ENCODE data around the gene ETF1. TPM values are rescaled to one million over a fixed set of nuclear protein-coding genes. Genes with fewer than 3 reads are reported as not detected.
A peak's percentile ranks its signal among the peaks of the same experiment; 100 is the strongest.

ETF1 gene
- total RNA-seq, 2 experiments from 2014 or later, result 131 to 132 TPM

DNA sequence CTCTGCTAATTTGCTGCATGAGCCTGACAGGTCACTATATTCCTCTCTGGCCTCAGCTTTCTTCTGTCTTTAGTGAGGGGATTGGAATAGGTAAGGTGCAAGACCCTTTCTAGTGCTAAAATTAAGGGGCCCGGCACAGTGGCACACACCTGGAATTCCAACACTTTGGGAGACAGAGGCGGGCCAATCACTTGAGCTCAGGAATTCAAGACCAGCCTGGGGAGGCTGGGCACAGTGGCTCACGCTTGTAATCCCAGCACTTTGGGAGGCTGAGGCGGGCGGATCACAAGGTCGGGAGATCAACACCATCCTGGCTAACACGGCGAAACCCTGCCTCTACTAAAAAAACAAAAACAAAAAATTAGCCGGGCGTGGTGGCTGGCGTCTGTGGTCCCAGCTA is 40.5 kb downstream of the ETF1 start:
- H3K4me1 Mint-ChIP-seq (ENCODE audit: low read depth), result no peaks in the 10 kb centered on the region
- H3K36me3 Mint-ChIP-seq, result peaks cover 2% of the 10 kb centered on the region
- no peaks in the 10 kb centered on the region for H3K27me3 Mint-ChIP-seq
- intact Hi-C loops (cut with micrococcal nuclease), result no loop called here
- CTCF ChIA-PET, result interaction anchor here (0.7 to 4.6 kb wide), 9 partner anchors 9 to 323 kb away, joined by 3 to 71 read pairs (median 5); partner anchors contain the start of genes EGR1 and KIF20A
- no peak overlapping the region for H3K27ac Mint-ChIP-seq
- no peak for DNase-seq
- POLR2A ChIA-PET, result interaction anchor here (0.6 to 0.9 kb wide), 2 partner anchors 27 to 37 kb away, joined by 3 to 4 read pairs; partner anchors contain the start of gene EGR1
- no peaks in the 10 kb centered on the region for H3K9me3 Mint-ChIP-seq
- no peak overlapping the region for H3K4me3 Mint-ChIP-seq

DNA sequence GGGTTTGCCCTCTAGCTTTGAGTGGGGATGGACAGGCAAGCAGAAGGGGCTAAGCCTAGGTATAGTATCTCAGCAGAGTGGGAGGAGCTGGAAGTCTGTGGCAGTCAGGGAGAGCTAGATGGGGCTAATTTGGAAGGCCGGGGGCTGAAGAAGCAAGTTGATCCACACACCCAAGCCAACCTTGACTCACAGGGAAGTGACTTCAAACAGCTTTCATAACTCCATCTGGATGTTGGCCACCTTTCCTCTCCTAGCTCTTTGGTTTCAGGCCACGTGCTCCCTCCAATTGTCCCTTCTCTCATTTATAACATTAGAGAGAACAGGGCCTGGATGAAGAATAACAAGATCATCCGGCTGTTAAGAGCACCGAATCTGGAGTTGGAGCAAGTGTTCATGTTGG is 40.9 kb downstream of the ETF1 start:
- Mint-ChIP-seq H3K27ac (no peak overlapping the region), H3K4me3 (no peak overlapping the region), H3K27me3 (no peaks in the 10 kb centered on the region), H3K36me3 (no peaks in the 10 kb centered on the region), H3K4me1 (ENCODE audit: low read depth) (no peaks in the 10 kb centered on the region), H3K9me3 (no peaks in the 10 kb centered on the region)
- DNase-seq, result no peak
- ChIA-PET CTCF (interaction anchor here (0.8 to 4.6 kb wide), 4 partner anchors 8 to 52 kb away, joined by 3 to 71 read pairs (median 20); partner anchors contain the start of gene EGR1), POLR2A (interaction anchor here (0.9 kb wide), 1 partner anchor 37 kb away, joined by 4 read pairs; the partner anchor contains the start of gene EGR1)
- intact Hi-C loops (cut with micrococcal nuclease), result no loop called here

DNA sequence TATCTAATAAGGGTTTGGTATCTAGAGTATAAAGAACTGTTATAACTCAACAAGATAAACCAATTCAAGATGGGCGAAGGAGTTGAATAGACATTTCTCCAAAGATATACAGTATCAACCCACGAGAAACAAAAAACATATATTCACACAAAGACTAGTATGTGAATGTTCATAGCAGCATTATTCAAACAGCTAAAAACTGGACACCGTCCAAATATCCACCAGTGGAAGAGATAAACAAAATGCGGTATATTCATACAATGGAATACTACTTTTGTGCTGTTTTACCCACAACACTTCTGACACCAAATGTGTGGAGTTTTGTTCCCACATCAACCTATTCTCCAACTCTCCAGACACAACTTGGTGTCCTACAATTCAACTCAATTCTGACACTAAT is 44.7 kb downstream of the ETF1 start:
- Mint-ChIP-seq H3K4me3 (no peak overlapping the region), H3K9me3 (no peaks in the 10 kb centered on the region), H3K4me1 (ENCODE audit: low read depth) (no peaks in the 10 kb centered on the region), H3K27ac (no peak overlapping the region), H3K27me3 (peaks cover 3% of the 10 kb centered on the region), H3K36me3 (no peaks in the 10 kb centered on the region)
- CTCF ChIA-PET, result interaction anchor here (1.1 to 3.7 kb wide), 2 partner anchors 29 to 49 kb away, joined by 4 to 20 read pairs; no protein-coding TSS in a partner anchor
- intact Hi-C loops (cut with micrococcal nuclease), result no loop called here
- POLR2A ChIA-PET, result interaction anchor here (0.9 kb wide), 1 partner anchor 33 kb away, joined by 3 read pairs; the partner anchor contains the start of gene EGR1
- no peak for DNase-seq

DNA sequence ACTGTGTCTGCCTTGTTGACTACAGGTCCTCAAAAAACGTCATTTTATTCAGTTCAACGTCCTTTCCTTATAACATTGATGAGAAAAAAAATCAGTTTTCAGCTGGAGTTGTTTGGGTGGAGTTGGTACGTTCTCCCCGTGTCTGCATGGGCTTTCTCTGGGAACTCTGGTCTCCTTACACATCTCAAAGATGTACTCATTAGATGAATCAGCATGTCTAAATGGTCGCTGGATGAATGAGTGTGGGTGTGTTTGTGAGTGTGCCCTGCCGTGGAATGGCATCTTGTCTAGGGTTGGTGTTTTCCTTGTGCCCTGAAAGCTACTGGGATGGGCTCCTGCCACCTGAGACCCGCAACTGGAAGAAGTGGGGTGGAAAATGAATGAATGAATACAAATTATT is 47.7 kb downstream of the ETF1 start:
- Mint-ChIP-seq H3K27me3 (peaks cover 15% of the 10 kb centered on the region), H3K27ac (no peak overlapping the region), H3K4me1 (ENCODE audit: low read depth) (peaks cover 13% of the 10 kb centered on the region), H3K9me3 (no peaks in the 10 kb centered on the region), H3K36me3 (no peaks in the 10 kb centered on the region), H3K4me3 (no peak overlapping the region)
- POLR2A ChIA-PET, result no interaction called here
- no peak for DNase-seq
- intact Hi-C loops (cut with micrococcal nuclease), result no loop called here
- CTCF ChIA-PET, result no interaction called here

DNA sequence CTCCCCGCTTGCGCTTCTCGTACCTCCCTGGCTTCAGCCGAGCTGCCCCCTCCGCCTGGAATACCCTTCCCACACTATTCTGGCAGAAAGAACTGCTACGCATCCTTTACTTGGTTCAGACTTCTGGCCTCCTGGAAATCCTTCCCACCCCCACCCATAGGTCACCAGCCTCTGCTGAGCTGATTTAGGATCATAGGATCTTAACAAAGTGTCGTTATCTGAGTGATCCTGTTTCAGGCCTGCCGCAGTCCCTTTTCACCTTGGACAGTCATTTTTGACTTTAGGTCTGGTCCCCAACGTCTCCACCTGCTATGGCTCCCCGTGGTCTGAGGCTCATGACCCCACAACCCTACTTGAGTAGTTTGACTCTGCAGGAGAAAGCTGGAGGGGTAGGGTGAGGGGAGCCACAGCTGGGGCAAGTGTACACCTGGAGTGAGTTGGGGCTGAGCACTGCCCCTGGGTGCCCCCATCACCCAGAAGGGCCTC is 50.4 kb downstream of the ETF1 start:
- POLR2A ChIA-PET, result interaction anchor here (2.1 kb wide), 1 partner anchor 27 kb away, joined by 16 read pairs; the partner anchor contains the start of gene EGR1
- H3K27ac Mint-ChIP-seq, result no peak overlapping the region
- no peak for DNase-seq
- CTCF ChIA-PET, result interaction anchor here (1.0 to 3.0 kb wide), 3 partner anchors 27 to 308 kb away, joined by 3 to 11 read pairs (median 4); partner anchors contain the start of gene EGR1
- peak overlapping the region; percentile 85 for H3K4me3 Mint-ChIP-seq
- peaks cover 19% of the 10 kb centered on the region for H3K27me3 Mint-ChIP-seq
- H3K4me1 Mint-ChIP-seq (ENCODE audit: low read depth), result peaks cover 13% of the 10 kb centered on the region
- intact Hi-C loops (cut with micrococcal nuclease), result loop anchor here (1.0 kb wide), 1 partner anchor 27 kb away; the partner anchor contains the start of gene EGR1
- no peaks in the 10 kb centered on the region for H3K9me3 Mint-ChIP-seq
- no peaks in the 10 kb centered on the region for H3K36me3 Mint-ChIP-seq

DNA sequence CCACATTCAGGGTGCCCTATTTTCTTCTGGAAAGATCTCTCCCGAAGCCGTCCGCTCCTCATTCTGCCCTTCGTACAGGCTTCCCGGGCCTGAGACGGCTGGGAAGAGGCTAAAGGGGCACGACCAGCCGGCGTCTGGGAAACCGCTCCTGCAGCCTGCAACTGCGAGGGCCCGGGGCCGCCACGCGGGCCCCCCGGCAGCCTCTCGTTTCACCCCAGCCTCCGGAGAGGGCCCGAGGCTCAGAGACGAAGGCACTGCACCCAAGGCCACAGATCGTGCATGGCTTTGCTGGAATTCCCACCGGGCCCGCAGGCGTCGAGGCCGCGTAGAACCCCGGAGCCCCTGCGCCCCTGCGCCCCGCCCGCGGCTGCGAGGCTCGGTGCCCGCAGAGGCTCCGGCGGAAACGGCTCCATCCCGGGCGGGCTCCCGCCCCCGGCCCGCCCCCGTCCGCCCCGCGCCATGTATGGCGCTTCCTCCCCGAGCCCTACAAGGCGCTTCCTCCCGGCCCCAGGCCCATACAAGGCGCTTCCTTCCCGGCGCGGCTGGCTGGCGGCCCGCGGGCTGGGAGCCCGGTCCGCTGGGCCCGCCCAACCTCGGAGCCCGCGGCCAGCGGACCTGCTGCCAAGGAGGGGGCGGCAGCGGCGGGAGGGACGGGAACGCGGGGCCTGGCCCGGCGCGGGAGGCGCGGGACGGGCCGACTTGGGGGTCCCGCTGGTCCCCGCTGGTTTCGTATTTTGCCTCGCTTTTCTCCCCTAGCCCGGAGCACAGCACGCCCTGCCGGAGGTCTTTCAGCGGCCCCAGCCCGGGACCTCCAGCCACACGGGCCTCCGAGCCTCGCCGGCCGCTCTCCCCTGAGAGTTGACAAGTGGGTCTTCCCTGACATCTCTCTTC is 51.1 kb downstream of the ETF1 start:
- H3K36me3 Mint-ChIP-seq, result no peaks in the 10 kb centered on the region
- H3K27ac Mint-ChIP-seq, result no peak overlapping the region
- H3K4me1 Mint-ChIP-seq (ENCODE audit: low read depth), result peaks cover 13% of the 10 kb centered on the region
- ChIA-PET POLR2A (interaction anchor here (2.1 kb wide), 1 partner anchor 27 kb away, joined by 16 read pairs; the partner anchor contains the start of gene EGR1), CTCF (interaction anchor here (1.0 to 3.0 kb wide), 2 partner anchors 27 to 308 kb away, joined by 3 to 11 read pairs; partner anchors contain the start of gene EGR1)
- H3K9me3 Mint-ChIP-seq, result no peaks in the 10 kb centered on the region
- peaks cover 19% of the 10 kb centered on the region for H3K27me3 Mint-ChIP-seq
- intact Hi-C loops (cut with micrococcal nuclease), result loop anchor here (1.0 kb wide), 1 partner anchor 27 kb away; the partner anchor contains the start of gene EGR1
- DNase-seq, result peak; percentile 88
- H3K4me3 Mint-ChIP-seq, result peak overlapping the region; percentile 85

DNA sequence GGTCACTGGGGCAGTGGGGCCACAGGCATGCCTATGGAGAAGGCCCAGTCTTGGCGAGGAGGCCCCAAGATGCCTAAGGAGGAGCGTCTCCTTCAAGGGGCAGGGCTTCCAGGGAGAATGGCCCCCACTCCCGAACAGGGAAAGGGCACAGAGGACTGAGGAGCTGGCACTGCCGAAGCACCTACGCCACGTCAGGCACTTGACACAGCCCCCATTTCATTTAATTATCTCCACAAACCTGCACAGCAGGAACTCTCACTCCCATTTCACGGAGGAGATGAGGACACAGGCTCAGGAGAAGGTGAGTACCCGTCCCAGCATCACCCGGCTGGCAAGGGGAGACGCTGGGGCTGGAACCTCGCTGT is 51.8 kb downstream of the ETF1 start:
- intact Hi-C loops (cut with micrococcal nuclease), result no loop called here
- Mint-ChIP-seq H3K36me3 (no peaks in the 10 kb centered on the region), H3K9me3 (no peaks in the 10 kb centered on the region), H3K27me3 (peaks cover 19% of the 10 kb centered on the region), H3K4me3 (peak overlapping the region; percentile 5), H3K27ac (no peak overlapping the region), H3K4me1 (ENCODE audit: low read depth) (peaks cover 13% of the 10 kb centered on the region)
- CTCF ChIA-PET, result no interaction called here
- POLR2A ChIA-PET, result no interaction called here
- no peak for DNase-seq

DNA sequence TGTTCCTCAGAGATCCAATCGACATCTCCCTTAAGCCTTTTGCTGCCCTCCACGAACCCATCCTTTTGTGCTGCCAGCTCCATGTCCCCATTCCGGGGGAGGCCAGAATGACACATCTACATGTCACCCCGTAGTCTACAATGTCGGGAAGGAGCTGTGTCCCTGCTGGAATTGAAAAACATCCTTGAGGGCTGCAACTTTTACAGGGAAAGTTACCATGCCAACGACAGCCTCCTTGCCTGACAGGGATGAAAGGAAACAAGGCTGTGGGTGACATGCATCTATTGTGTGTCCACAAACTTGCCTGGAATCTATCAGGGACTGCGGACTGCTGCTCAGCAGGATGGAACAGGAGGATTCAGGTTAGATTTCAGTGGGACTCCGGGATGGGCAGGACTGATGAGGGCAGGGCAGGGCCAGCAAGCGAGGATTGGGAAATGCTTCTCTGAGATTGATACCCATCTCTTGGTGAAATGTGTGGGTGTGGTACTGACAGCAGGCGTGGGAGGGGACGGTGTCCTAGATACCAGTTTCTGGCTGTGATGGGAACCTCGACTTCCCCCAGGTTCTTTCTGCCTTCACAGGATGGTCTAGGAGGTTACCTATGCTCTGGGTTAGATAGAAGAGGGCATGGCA is 52.3 kb downstream of the ETF1 start:
- H3K27ac Mint-ChIP-seq, result no peak overlapping the region
- intact Hi-C loops (cut with micrococcal nuclease), result no loop called here
- peaks cover 19% of the 10 kb centered on the region for H3K27me3 Mint-ChIP-seq
- H3K4me1 Mint-ChIP-seq (ENCODE audit: low read depth), result peaks cover 13% of the 10 kb centered on the region
- POLR2A ChIA-PET, result no interaction called here
- DNase-seq, result no peak
- CTCF ChIA-PET, result interaction anchor here (0.8 to 2.1 kb wide), 2 partner anchors 26 to 41 kb away, joined by 3 to 11 read pairs; partner anchors contain the start of gene EGR1
- no peaks in the 10 kb centered on the region for H3K9me3 Mint-ChIP-seq
- H3K4me3 Mint-ChIP-seq, result peak overlapping the region; percentile 5
- H3K36me3 Mint-ChIP-seq, result no peaks in the 10 kb centered on the region

DNA sequence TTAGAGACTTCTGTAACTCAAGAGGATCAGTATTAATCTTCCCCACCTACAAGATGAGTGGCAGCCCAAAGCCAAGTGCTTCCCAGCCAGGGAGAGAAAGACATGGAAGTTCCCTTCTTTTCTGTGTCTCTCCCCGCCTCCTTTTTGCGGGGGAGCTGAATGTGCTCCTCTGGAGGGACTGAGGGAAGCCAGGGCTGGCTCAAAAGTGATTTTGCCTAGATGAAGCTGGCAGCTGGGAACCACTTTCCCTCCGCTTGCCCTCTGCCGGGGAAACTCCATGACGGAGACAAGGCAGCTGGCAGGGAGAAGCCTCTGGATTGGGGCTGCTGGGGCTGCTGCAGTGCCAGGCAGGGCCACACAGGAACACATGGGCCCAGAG is 53.4 kb downstream of the ETF1 start:
- H3K36me3 Mint-ChIP-seq, result no peaks in the 10 kb centered on the region
- POLR2A ChIA-PET, result no interaction called here
- peaks cover 16% of the 10 kb centered on the region for H3K27me3 Mint-ChIP-seq
- DNase-seq, result no peak
- H3K4me1 Mint-ChIP-seq (ENCODE audit: low read depth), result peaks cover 13% of the 10 kb centered on the region
- no peak overlapping the region for H3K27ac Mint-ChIP-seq
- intact Hi-C loops (cut with micrococcal nuclease), result no loop called here
- H3K4me3 Mint-ChIP-seq, result no peak overlapping the region
- CTCF ChIA-PET, result interaction anchor here (0.8 to 2.1 kb wide), 2 partner anchors 25 to 39 kb away, joined by 6 to 11 read pairs; partner anchors contain the start of gene EGR1
- no peaks in the 10 kb centered on the region for H3K9me3 Mint-ChIP-seq

DNA sequence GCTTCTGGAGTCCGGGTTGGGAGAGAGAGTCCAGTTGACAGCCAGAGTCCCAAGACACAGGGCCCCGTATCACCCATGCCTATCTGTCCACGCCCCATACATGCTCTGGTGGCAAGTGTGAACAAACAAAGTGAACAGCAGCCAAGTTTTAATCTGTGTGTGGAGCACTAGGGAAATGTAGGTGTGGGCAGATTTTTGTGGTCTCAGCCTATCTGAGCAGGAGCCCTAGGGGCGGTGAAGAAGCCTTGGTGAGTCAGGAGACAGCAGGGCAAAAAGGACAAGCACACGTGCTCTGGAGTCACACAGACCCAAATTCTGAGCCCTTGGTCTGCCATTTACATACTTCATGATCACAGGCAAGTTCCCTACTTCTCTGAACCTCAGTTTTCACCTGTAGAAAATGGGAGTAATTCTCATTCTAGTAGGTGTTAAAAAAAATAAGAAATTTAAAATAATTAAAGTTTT is 54.5 kb downstream of the ETF1 start:
- peaks cover 16% of the 10 kb centered on the region for H3K27me3 Mint-ChIP-seq
- DNase-seq, result peak; percentile 18
- H3K4me1 Mint-ChIP-seq (ENCODE audit: low read depth), result peaks cover 13% of the 10 kb centered on the region
- intact Hi-C loops (cut with micrococcal nuclease), result no loop called here
- ChIA-PET POLR2A (no interaction called here), CTCF (no interaction called here)
- no peaks in the 10 kb centered on the region for H3K36me3 Mint-ChIP-seq
- no peaks in the 10 kb centered on the region for H3K9me3 Mint-ChIP-seq
- H3K27ac Mint-ChIP-seq, result no peak overlapping the region
- no peak overlapping the region for H3K4me3 Mint-ChIP-seq

DNA sequence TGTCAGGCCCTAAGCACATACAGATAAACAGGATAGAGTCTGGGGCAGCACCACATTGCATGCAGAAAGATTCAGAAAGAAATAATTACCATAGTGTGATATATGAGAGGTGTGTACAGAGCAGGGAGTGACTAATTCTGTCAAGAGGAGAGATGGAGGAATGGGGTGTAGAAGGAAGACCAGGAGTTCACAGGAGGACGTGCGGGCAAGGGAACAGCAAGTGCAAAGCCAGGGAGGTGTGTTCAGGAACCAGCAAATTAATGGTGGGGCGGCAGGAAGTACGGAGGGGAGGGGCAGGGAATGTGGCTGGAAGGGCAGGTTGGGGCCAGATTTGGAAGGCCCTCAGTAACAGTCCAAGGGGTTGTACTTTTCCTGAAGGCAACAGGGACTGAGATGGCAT is 60.4 kb downstream of the ETF1 start:
- intact Hi-C loops (cut with micrococcal nuclease), result no loop called here
- no peaks in the 10 kb centered on the region for H3K4me1 Mint-ChIP-seq (ENCODE audit: low read depth)
- CTCF ChIA-PET, result no interaction called here
- no peaks in the 10 kb centered on the region for H3K36me3 Mint-ChIP-seq
- no peak for DNase-seq
- H3K9me3 Mint-ChIP-seq, result no peaks in the 10 kb centered on the region
- no peaks in the 10 kb centered on the region for H3K27me3 Mint-ChIP-seq
- no peak overlapping the region for H3K4me3 Mint-ChIP-seq
- H3K27ac Mint-ChIP-seq, result no peak overlapping the region
- POLR2A ChIA-PET, result no interaction called here

DNA sequence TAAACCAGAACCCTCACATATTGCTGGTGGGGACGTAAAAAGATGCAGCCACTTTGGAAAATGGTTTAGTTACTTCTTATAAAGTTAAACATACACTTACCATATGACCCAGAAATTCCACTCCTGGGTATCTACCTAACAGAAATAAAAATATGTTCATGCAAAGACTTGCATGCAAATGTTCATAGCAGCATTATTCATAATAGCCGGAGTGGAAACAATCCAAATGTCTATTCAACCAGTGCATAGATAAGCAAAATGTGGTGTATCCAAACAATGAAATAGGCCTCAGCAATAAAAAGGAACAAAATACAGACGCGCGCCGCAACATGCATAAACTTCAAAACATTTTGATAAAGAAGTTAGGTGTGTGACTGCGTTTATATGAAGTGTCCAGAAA is 66.1 kb downstream of the ETF1 start:
- no peak overlapping the region for H3K27ac Mint-ChIP-seq
- no peaks in the 10 kb centered on the region for H3K4me1 Mint-ChIP-seq (ENCODE audit: low read depth)
- ChIA-PET CTCF (no interaction called here), POLR2A (no interaction called here)
- no peak overlapping the region for H3K4me3 Mint-ChIP-seq
- H3K36me3 Mint-ChIP-seq, result no peaks in the 10 kb centered on the region
- intact Hi-C loops (cut with micrococcal nuclease), result no loop called here
- no peaks in the 10 kb centered on the region for H3K9me3 Mint-ChIP-seq
- DNase-seq, result no peak
- H3K27me3 Mint-ChIP-seq, result peaks cover 6% of the 10 kb centered on the region

Data from activated CD4-positive, alpha-beta memory T cell treated with anti-CD3 and anti-CD28 coated beads for 36 hours (primary cell).